Stimulated activated CD4-positive, alpha-beta T cell treated with anti-CD3 and anti-CD28 coated beads, Interleukin-12 subunit alpha, Interleukin-12 subunit beta, amount 100 ng/mL, for 48 hours (primary cell): Measurements from ENCODE around the gene NPDC1.
"Not testable (repeated sequence)": the region's sequence is repeated elsewhere in the genome, so short reads cannot be mapped to it uniquely, and the experiment has no call there.

Experiments used
- DNase-seq, 3 donors: peaks; one replicate each; pipeline ENCODE4 v3.0.0-alpha.2; 2020; ENCODE audit warnings: low read depth in 2 of 3, low spot score in 1 of 3

Gene NPDC1

GRCh38 chr9:137013571-137013940 lies 32.4 kb downstream of the NPDC1 start:
- DNase-seq: no peak

- no peak for DNase-seq
Measured at GRCh38 chr9:137012694-137013570, 33.0 kb downstream of the NPDC1 start.

- no peak for DNase-seq
Measured at GRCh38 chr9:137011907-137012675, 33.9 kb downstream of the NPDC1 start.

GRCh38 chr9:137011156-137011555 lies 34.8 kb downstream of the NPDC1 start:
- no peak for DNase-seq

GRCh38 chr9:137009938-137010732 lies 35.8 kb downstream of the NPDC1 start:
- DNase-seq: no peak

- no peak for DNase-seq
Measured at GRCh38 chr9:137009217-137009616, 36.8 kb downstream of the NPDC1 start.

- no peak for DNase-seq
Measured at GRCh38 chr9:137008312-137008711, 37.7 kb downstream of the NPDC1 start.

GRCh38 chr9:137007816-137008270 lies 38.1 kb downstream of the NPDC1 start:
- DNase-seq: no peak

GRCh38 chr9:137007108-137007815 lies 38.7 kb downstream of the NPDC1 start:
- no peak for DNase-seq

- no peak for DNase-seq
Measured at GRCh38 chr9:137006116-137007003, 39.6 kb downstream of the NPDC1 start.

GRCh38 chr9:137004285-137004684 lies 41.7 kb downstream of the NPDC1 start:
- DNase-seq: not testable (repeated sequence)

- no peak for DNase-seq
Measured at GRCh38 chr9:137002646-137003041, 43.3 kb downstream of the NPDC1 start.

- DNase-seq: no peak
Measured at GRCh38 chr9:137001857-137002645, 43.9 kb downstream of the NPDC1 start.

- peak in 2 of 3 donors; percentile 19 to 30 for DNase-seq
Measured at GRCh38 chr9:137000177-137000930, 45.6 kb downstream of the NPDC1 start.

- no peak for DNase-seq
Measured at GRCh38 chr9:136997830-136998234, 48.1 kb downstream of the NPDC1 start.

- DNase-seq: no peak
Measured at GRCh38 chr9:136997371-136997770, 48.6 kb downstream of the NPDC1 start.

GRCh38 chr9:136996361-136997292 lies 49.4 kb downstream of the NPDC1 start, which contains the start of gene CLIC3:
TSS of gene CLIC3 (minus strand) at chr9:136996568. CDS start at chr9:136996543, 25 bp downstream.
- DNase-seq: no peak
